Endothelial cell of umbilical vein (primary cell): ENCODE data around the gene UBR7. TPM values are rescaled to one million over a fixed set of nuclear protein-coding genes. Genes with fewer than 3 reads are reported as not detected.

Source experiments
- BruUV-seq: library from RNA; stranded (reverse); fragments of 400-500 nt; replicated peaks from 2 replicates; lab custom pipeline; 2021; lab: Mats Ljungman, UMichigan
- CTCF ChIA-PET: fragments of 300-600, 350-600 bp; sonication (Branson Sonifier 250); formaldehyde crosslinking; loops from one replicate; lab custom pipeline; 2021; ENCODE audit warnings: antibody characterized with exemption, inconsistent platforms; lab: Charles Lee
- POLR2A ChIA-PET: fragments of 300-600, 350-600 bp; sonication (Branson Sonifier 250); formaldehyde crosslinking; loops from one replicate; lab custom pipeline; 2021; ENCODE audit warnings: antibody characterized with exemption, inconsistent platforms; lab: Charles Lee
- DNase-seq: peaks from one replicate; pipeline ENCODE4 v3.0.0-alpha.2; 2011; ENCODE audit warnings: low read depth, low spot score
- FAIRE-seq: peaks from 2 replicates; lab custom pipeline; 2011; peaks lifted over from hg19 to GRCh38; lab: Jason Lieb, UNC
- H2AFZ ChIP-seq: 2 replicates; pipeline ENCODE4 v1.6.0; 2012; ENCODE audit warnings: low read depth, low read length, control low read depth, inconsistent platforms
- H3K27ac ChIP-seq: 2 replicates; pipeline ENCODE4 v1.5.1; 2011; ENCODE audit warnings: low read depth, mild to moderate bottlenecking, control low read depth, low read length, moderate library complexity; ENCODE audit not compliant: insufficient read depth
- H3K27me3 ChIP-seq, 2 experiments: 2 replicates each; pipeline versions ENCODE4 v1.6.0 to v1.6.1; 2011; ENCODE audit warnings: low read length in 2 of 2, mixed read lengths in 1 of 2; ENCODE audit not compliant: control insufficient read depth in 2 of 2, insufficient read depth in 2 of 2
- H3K36me3 ChIP-seq, 2 experiments: 2 replicates in 1 of 2; 3 replicates in 1 of 2; pipeline ENCODE4 v1.5.1; 2011; ENCODE audit warnings: low read length in 2 of 2, mild to moderate bottlenecking in 1 of 2, moderate library complexity in 1 of 2; ENCODE audit not compliant: control insufficient read depth in 2 of 2, insufficient read depth in 2 of 2; ENCODE audit errors: extremely low read depth in 1 of 2
- H3K4me1 ChIP-seq: 3 replicates; pipeline ENCODE4 v1.5.1; 2011; ENCODE audit warnings: mild to moderate bottlenecking, low read length; ENCODE audit not compliant: control insufficient read depth, insufficient read depth; ENCODE audit errors: extremely low read depth
- H3K4me2 ChIP-seq: 2 replicates; pipeline ENCODE4 v1.6.1; 2011; ENCODE audit warnings: low read length, control low read depth, mixed read lengths; ENCODE audit not compliant: insufficient read depth
- H3K4me3 ChIP-seq, 3 experiments: fragments of 200-600 bp in 1 of 3; sonication (generic), shearing (Covaris generic) in 1 of 3; replicated peaks in 1 of 3; 2 replicates each; pipeline ENCODE4 v1.5.1; 2011 to 2016; ENCODE audit warnings: control low read depth in 3 of 3, low read length in 3 of 3, mild to moderate bottlenecking in 2 of 3, inconsistent platforms in 1 of 3, low read depth in 1 of 3, moderate library complexity in 1 of 3; ENCODE audit not compliant: insufficient read depth in 1 of 3
- H3K79me2 ChIP-seq: 2 replicates; pipeline ENCODE4 v1.6.0; 2012; ENCODE audit warnings: low read length, inconsistent platforms; ENCODE audit not compliant: control insufficient read depth, insufficient read depth
- H3K9ac ChIP-seq: replicated peaks from 2 replicates; pipeline ENCODE3; 2011; ENCODE audit warnings: low read length, control low read depth; ENCODE audit not compliant: insufficient read depth; ENCODE audit errors: extremely low read depth
- H3K9me1 ChIP-seq: replicated peaks from 3 replicates; pipeline ENCODE4 v1.6.0; 2011; ENCODE audit warnings: mild to moderate bottlenecking, low read length; ENCODE audit not compliant: control insufficient read depth, insufficient read depth; ENCODE audit errors: extremely low read depth
- H3K9me3 ChIP-seq: replicated peaks from 2 replicates; pipeline ENCODE4 v1.5.1; 2012; ENCODE audit warnings: low read length, inconsistent platforms; ENCODE audit not compliant: control insufficient read depth, insufficient read depth
- H4K20me1 ChIP-seq: replicated peaks from 2 replicates; pipeline ENCODE3; 2011; ENCODE audit warnings: mild to moderate bottlenecking, low read length; ENCODE audit not compliant: control insufficient read depth, insufficient read depth; ENCODE audit errors: extremely low read depth
- EZH2 ChIP-seq: IDR thresholded peaks from 2 replicates; pipeline ENCODE4 v1.6.1; 2012; ENCODE audit warnings: borderline replicate concordance, low read depth, mild to moderate bottlenecking, moderate library complexity, low read length, inconsistent platforms; ENCODE audit not compliant: severe bottlenecking
- FOS ChIP-seq: IDR thresholded peaks from 2 replicates; pipeline ENCODE4 v1.6.1; 2011; ENCODE audit warnings: mild to moderate bottlenecking, low read length, moderate library complexity, borderline replicate concordance; ENCODE audit not compliant: insufficient read depth
- GATA2 ChIP-seq: IDR thresholded peaks from 2 replicates; pipeline ENCODE4 v1.7.0; 2011; ENCODE audit warnings: low read depth, mild to moderate bottlenecking, moderate library complexity, mixed read lengths, low read length; ENCODE audit not compliant: insufficient read length, insufficient read depth
- JUN ChIP-seq: IDR thresholded peaks from 2 replicates; pipeline ENCODE4 v1.6.1; 2011; ENCODE audit warnings: borderline replicate concordance, low read depth; ENCODE audit not compliant: insufficient read length, insufficient read depth
- MYC ChIP-seq: IDR thresholded peaks from one replicate; pipeline ENCODE4 v1.6.1; 2011; ENCODE audit warnings: mild to moderate bottlenecking, low read depth, low read length
- POLR2A ChIP-seq: IDR thresholded peaks from 2 replicates; pipeline ENCODE4 v1.6.1; 2012; ENCODE audit warnings: low read depth, mild to moderate bottlenecking, control low read depth, low read length
- POLR2AphosphoS5 ChIP-seq: IDR thresholded peaks from 2 replicates; pipeline ENCODE4 v1.6.1; 2012; ENCODE audit warnings: low read depth, mild to moderate bottlenecking, control low read depth, low read length, moderate library complexity; ENCODE audit not compliant: insufficient read depth
- dilution Hi-C: fragments of 300-500 bp; cut with MboI; formaldehyde crosslinking; loops from one replicate; pipeline ENCODE4 v1.15.0; 2019; ENCODE audit warnings: low sequenced_read_pairs; ENCODE audit not compliant: extremely low pct_ligation_motif_present
- intact Hi-C: fragments of 100-400 bp; cut with micrococcal nuclease; formaldehyde crosslinking; loops from one replicate; pipeline ENCODE4 v1.10.0; 2022
- polyA plus RNA-seq, 4 experiments: library from polyadenylated mRNA; depleted of rRNA in 3 of 4; stranded (reverse) in 3 of 4; unstranded in 1 of 4; fragments of >200 nt; gene quantifications; 2 replicates each; pipeline versions ENCODE4 v1.2.1 to v1.2.3, GENCODE V29; 2011 to 2012; ENCODE audit warnings: missing spikeins in 1 of 4
- total RNA-seq: library from RNA; stranded (reverse); gene quantifications from 2 replicates; pipeline ENCODE4 v1.2.3, GENCODE V29; 2021
- TF ChIP-seq, protein P1 (sequence below), 2 donors: IDR thresholded peaks; 1 replicate in 1 of 2; 2 replicates in 1 of 2; pipeline ENCODE4 v1.5.1; 2011; ENCODE audit warnings: low read length in 2 of 2, mild to moderate bottlenecking in 2 of 2, moderate library complexity in 2 of 2, control low read depth in 1 of 2, inconsistent platforms in 1 of 2, low read depth in 1 of 2; ENCODE audit not compliant: insufficient read depth in 1 of 2; ENCODE audit errors: extremely low read depth in 1 of 2
- TF ChIP-seq, protein P2 (sequence below): IDR thresholded peaks from 2 replicates; pipeline ENCODE4 v1.6.1; 2011; ENCODE audit not compliant: insufficient read depth, insufficient read length

UBR7 gene
- total and polyA plus RNA-seq, 2 donors (not counting 3 experiments of a cell fraction or from before 2014, with no cell fraction given), result 16.8 to 24.1 TPM

DNA sequence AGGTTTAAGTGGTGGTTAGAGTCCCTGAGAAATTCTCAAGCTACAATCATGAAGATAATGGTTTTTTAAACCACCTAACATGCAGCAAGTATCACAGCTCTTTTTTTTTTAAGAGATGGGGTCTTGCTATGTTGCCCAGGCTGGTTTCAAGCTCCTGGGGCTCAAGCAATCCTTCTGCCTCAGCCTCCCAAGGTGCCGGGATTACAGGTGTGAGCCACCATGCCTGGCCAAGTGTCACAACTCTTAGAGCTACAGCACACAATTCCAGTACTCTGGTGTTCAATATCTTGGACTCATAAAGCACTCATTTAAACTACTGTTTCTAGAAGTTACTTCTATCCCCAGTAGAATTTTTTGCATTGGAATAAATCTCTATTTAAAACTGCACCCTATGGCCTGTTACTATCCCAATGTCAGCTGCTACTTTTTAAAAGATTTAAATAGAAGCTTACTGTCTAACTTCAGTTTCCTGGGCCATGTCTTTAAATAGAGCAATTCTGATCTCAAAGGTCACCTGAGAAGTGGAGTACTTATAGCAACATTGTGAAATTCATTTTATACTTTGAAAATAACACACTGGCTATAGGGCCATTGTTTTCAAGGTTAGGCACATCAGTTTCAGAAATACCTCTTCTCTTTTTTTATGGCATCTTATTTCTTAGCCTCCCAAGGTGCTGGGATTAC lies 11.6 kb upstream of the UBR7 start:
- H3K79me2 ChIP-seq, result no peaks in the 10 kb centered on the region
- H3K4me1 ChIP-seq, result no peaks in the 10 kb centered on the region
- FAIRE-seq (no peak), DNase-seq (no peak)
- no peaks in the 10 kb centered on the region for H3K9me1 ChIP-seq
- ChIA-PET CTCF (interaction anchor here (1.2 kb wide), 1 partner anchor 11 kb away, joined by 4 read pairs; the partner anchor contains the start of genes GON7 and UBR7), POLR2A (no interaction called here)
- H3K27me3 ChIP-seq, result no peaks in the 10 kb centered on the region
- no peak overlapping the region for H3K4me3 ChIP-seq
- no peaks in the 10 kb centered on the region for H3K36me3 ChIP-seq
- TF ChIP-seq EZH2 (no peak), MYC (no peak), POLR2A (no peak), FOS (no peak), GATA2 (no peak), JUN (no peak), POLR2AphosphoS5 (no peak)
- TF ChIP-seq, protein P1, sequence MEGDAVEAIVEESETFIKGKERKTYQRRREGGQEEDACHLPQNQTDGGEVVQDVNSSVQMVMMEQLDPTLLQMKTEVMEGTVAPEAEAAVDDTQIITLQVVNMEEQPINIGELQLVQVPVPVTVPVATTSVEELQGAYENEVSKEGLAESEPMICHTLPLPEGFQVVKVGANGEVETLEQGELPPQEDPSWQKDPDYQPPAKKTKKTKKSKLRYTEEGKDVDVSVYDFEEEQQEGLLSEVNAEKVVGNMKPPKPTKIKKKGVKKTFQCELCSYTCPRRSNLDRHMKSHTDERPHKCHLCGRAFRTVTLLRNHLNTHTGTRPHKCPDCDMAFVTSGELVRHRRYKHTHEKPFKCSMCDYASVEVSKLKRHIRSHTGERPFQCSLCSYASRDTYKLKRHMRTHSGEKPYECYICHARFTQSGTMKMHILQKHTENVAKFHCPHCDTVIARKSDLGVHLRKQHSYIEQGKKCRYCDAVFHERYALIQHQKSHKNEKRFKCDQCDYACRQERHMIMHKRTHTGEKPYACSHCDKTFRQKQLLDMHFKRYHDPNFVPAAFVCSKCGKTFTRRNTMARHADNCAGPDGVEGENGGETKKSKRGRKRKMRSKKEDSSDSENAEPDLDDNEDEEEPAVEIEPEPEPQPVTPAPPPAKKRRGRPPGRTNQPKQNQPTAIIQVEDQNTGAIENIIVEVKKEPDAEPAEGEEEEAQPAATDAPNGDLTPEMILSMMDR (IDR thresholded peaks at IDR 0.05; ENCODE audit: extremely low read depth in 1 of 2, insufficient read depth in 1 of 2, low read depth in 1 of 2, low read length in 2 of 2), result no peak
- TF ChIP-seq, protein P2, sequence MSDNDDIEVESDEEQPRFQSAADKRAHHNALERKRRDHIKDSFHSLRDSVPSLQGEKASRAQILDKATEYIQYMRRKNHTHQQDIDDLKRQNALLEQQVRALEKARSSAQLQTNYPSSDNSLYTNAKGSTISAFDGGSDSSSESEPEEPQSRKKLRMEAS, result no peak
- no peak overlapping the region for H2AFZ ChIP-seq
- BruUV-seq, result no TSS peak
- dilution Hi-C loops, result no loop called here
- H3K27ac ChIP-seq, result no peak overlapping the region
- intact Hi-C loops, result no loop called here
- H3K9me3 ChIP-seq, result no peaks in the 10 kb centered on the region
- no peak overlapping the region for H3K9ac ChIP-seq
- H4K20me1 ChIP-seq, result no peaks in the 10 kb centered on the region
- H3K4me2 ChIP-seq, result no peak overlapping the region
